Upper lobe of right lung (tissue), 1 donor: ENCODE data around the gene IL19. TPM values are rescaled to one million over a fixed set of nuclear protein-coding genes. Genes with fewer than 3 reads are reported as not detected.
"Not testable (repeated sequence)": the region's sequence is repeated elsewhere in the genome, so short reads cannot be mapped to it uniquely, and the experiment has no call there.

ENCODE experiments used
- ATAC-seq: fragments of 200-7000 bp; cut with Tn5 transposase; one replicate; pipeline ENCODE4 v1.9.1; 2020; ENCODE audit warnings: mild to moderate bottlenecking, moderate library complexity
- DNase-seq: peaks from one replicate; pipeline ENCODE4 v3.0.0-alpha.2; 2020
- H3K27ac ChIP-seq: fragments of 200-600 bp; one replicate; pipeline ENCODE4 v1.8.0; 2022
- H3K27me3 ChIP-seq: fragments of 200-600 bp; one replicate; pipeline ENCODE4 v1.8.0; 2022; ENCODE audit warnings: mild to moderate bottlenecking
- H3K36me3 ChIP-seq: fragments of 200-600 bp; one replicate; pipeline ENCODE4 v1.8.0; 2022
- H3K4me1 ChIP-seq: fragments of 200-600 bp; one replicate; pipeline ENCODE4 v1.8.0; 2022
- H3K4me3 ChIP-seq: fragments of 200-600 bp; one replicate; pipeline ENCODE4 v1.8.0; 2022; ENCODE audit warnings: mild to moderate bottlenecking
- H3K9me3 ChIP-seq: fragments of 200-600 bp; one replicate; pipeline ENCODE4 v1.8.0; 2022
- CTCF ChIP-seq: fragments of 200-600 bp; IDR thresholded peaks from one replicate; pipeline ENCODE4 v1.8.0; 2022; ENCODE audit warnings: antibody characterized with exemption
- intact Hi-C: fragments of 100-400 bp; cut with DNase I; formaldehyde crosslinking; loops from one replicate; pipeline ENCODE4 v1.11.0; 2022
- total RNA-seq: library from RNA; stranded (reverse); fragmentation: NEBNext Ultra II Directional; extraction: Animal tissue kit (Norgen Biotek cat#: 25700); gene quantifications from one replicate; pipeline ENCODE4 v1.2.1, GENCODE V29; 2021
- donor health status: DM: no; HTN: yes; CAD: no; lungs with severe emphysema.

The IL19 gene
- total RNA-seq, 1 donor from 2014 or later = not detected

- intact Hi-C loops = no loop called here
- DNase-seq (no peak), ATAC-seq (peak; percentile 30)
- Histone ChIP-seq H3K9me3 (no peaks in the 10 kb centered on the region), H3K4me1 (no peaks in the 10 kb centered on the region), H3K36me3 (no peaks in the 10 kb centered on the region), H3K27ac (no peak overlapping the region), H3K27me3 (no peaks in the 10 kb centered on the region), H3K4me3 (no peak overlapping the region)
- no peak for TF ChIP-seq CTCF
Measured at GRCh38 chr1:206774093-206774492, 3.5 kb downstream of the IL19 start.

- DNase-seq (no peak), ATAC-seq (peak; percentile 67)
- intact Hi-C loops = no loop called here
- no peaks in the 10 kb centered on the region for H3K36me3 ChIP-seq
- no peaks in the 10 kb centered on the region for H3K4me1 ChIP-seq
- H3K9me3 ChIP-seq = no peaks in the 10 kb centered on the region
- no peak overlapping the region for H3K4me3 ChIP-seq
- no peak overlapping the region for H3K27ac ChIP-seq
- no peak for TF ChIP-seq CTCF
- H3K27me3 ChIP-seq = no peaks in the 10 kb centered on the region
Measured at GRCh38 chr1:206776229-206776628, 5.7 kb downstream of the IL19 start.

- intact Hi-C loops = no loop called here
- H3K27me3 ChIP-seq = no peaks in the 10 kb centered on the region
- H3K9me3 ChIP-seq = no peaks in the 10 kb centered on the region
Measured at GRCh38 chr1:206778031-206778430, 7.5 kb downstream of the IL19 start.

GRCh38 chr1:206778911-206779310, 8.3 kb downstream of the IL19 start:
- ATAC-seq, H3K9me3 ChIP-seq, H3K27ac ChIP-seq, intact Hi-C loops, DNase-seq, H3K36me3 ChIP-seq, H3K4me1 ChIP-seq, H3K27me3 ChIP-seq, H3K4me3 ChIP-seq: not testable (repeated sequence)

More at GRCh38 chr1:206778031-206778430, 7.5 kb downstream of the IL19 start:
- no peak for TF ChIP-seq CTCF
- Histone ChIP-seq H3K4me3 (no peak overlapping the region), H3K36me3 (no peaks in the 10 kb centered on the region), H3K4me1 (no peaks in the 10 kb centered on the region), H3K27ac (no peak overlapping the region)
- DNase-seq (no peak), ATAC-seq (no peak)

- peak; percentile 61 for ATAC-seq
- Histone ChIP-seq H3K4me1 (peaks cover 2% of the 10 kb centered on the region), H3K27me3 (no peaks in the 10 kb centered on the region), H3K27ac (no peak overlapping the region), H3K4me3 (no peak overlapping the region), H3K36me3 (no peaks in the 10 kb centered on the region), H3K9me3 (no peaks in the 10 kb centered on the region)
- no peak for TF ChIP-seq CTCF
- DNase-seq = no peak
- intact Hi-C loops = no loop called here
Measured at GRCh38 chr1:206779638-206780037, 9.1 kb downstream of the IL19 start.

GRCh38 chr1:206782448-206782847, 11.9 kb downstream of the IL19 start:
- DNase-seq (no peak), ATAC-seq (no peak)
- no peaks in the 10 kb centered on the region for H3K36me3 ChIP-seq
- H3K9me3 ChIP-seq = no peaks in the 10 kb centered on the region
- intact Hi-C loops = no loop called here
- no peak for TF ChIP-seq CTCF
- H3K4me3 ChIP-seq = no peak overlapping the region
- H3K4me1 ChIP-seq = peaks cover 4% of the 10 kb centered on the region
- H3K27me3 ChIP-seq = no peaks in the 10 kb centered on the region
- no peak overlapping the region for H3K27ac ChIP-seq
